ENCODE measurements around the gene PNLIPRP1.

DNA sequence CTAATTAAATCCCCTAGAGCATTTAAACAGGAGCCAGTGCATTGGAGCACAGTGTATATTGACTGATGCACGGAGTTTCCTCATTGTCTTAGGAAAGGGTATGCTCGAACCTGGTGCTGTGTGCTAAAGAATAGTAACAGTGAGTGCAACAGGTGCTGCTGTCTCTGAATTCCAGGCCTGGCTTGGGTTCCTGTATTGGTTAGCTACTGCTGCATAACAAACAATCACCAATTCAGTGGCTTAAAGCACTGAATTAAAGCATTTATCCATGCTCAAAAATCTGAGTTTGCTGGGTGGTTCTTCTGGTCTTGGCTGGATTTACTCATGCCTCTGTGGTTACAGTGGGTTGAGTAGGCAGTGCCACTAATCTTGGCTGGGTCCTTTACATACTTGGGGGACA, 1.8 kb upstream of the PNLIPRP1 start:
- no peak for TF ChIP-seq POLR2A (IDR thresholded peaks at IDR 0.05)
- TF ChIP-seq, protein P1, sequence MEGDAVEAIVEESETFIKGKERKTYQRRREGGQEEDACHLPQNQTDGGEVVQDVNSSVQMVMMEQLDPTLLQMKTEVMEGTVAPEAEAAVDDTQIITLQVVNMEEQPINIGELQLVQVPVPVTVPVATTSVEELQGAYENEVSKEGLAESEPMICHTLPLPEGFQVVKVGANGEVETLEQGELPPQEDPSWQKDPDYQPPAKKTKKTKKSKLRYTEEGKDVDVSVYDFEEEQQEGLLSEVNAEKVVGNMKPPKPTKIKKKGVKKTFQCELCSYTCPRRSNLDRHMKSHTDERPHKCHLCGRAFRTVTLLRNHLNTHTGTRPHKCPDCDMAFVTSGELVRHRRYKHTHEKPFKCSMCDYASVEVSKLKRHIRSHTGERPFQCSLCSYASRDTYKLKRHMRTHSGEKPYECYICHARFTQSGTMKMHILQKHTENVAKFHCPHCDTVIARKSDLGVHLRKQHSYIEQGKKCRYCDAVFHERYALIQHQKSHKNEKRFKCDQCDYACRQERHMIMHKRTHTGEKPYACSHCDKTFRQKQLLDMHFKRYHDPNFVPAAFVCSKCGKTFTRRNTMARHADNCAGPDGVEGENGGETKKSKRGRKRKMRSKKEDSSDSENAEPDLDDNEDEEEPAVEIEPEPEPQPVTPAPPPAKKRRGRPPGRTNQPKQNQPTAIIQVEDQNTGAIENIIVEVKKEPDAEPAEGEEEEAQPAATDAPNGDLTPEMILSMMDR (IDR thresholded peaks at IDR 0.05) = no peak
